HCT116 (cell line): ENCODE measurements around the gene GEN1.

Source experiments
- EZH2phosphoT487 ChIP-seq: fragments of 200-600 bp; IDR thresholded peaks from 2 replicates; pipeline ENCODE4 v1.6.1; 2018; ENCODE audit warnings: antibody characterized with exemption, borderline replicate concordance
- POLR2A ChIP-seq: IDR thresholded peaks from 2 replicates; pipeline ENCODE4 v1.7.0; 2011; ENCODE audit warnings: borderline replicate concordance; ENCODE audit not compliant: insufficient read depth, insufficient read length; ENCODE audit errors: extremely low read depth
- POLR2AphosphoS5 ChIP-seq: IDR thresholded peaks from 2 replicates; pipeline ENCODE4 v1.6.1; 2011; ENCODE audit warnings: mild to moderate bottlenecking, low read depth, low read length, moderate library complexity
- SP1 ChIP-seq: IDR thresholded peaks from 2 replicates; pipeline ENCODE4 v1.6.1; 2012; ENCODE audit warnings: low read depth
- ZNF274 ChIP-seq: fragments of 200-500 bp; sonication (Bioruptor generic); IDR thresholded peaks from 2 replicates; pipeline ENCODE4 v1.6.1; 2014; ENCODE audit warnings: mild to moderate bottlenecking, low read depth, low read length, inconsistent platforms
- TF ChIP-seq, protein P1 (sequence below), 3 experiments: fragments of 200-600 bp in 1 of 3; sonication (generic) in 1 of 3; IDR thresholded peaks in 2 of 3; conservative IDR thresholded peaks in 1 of 3; 2 replicates each; pipeline ENCODE4 v1.5.1; 2012 to 2017; ENCODE audit warnings: low read depth in 2 of 3, low read length in 2 of 3, antibody characterized with exemption in 1 of 3, borderline replicate concordance in 1 of 3, control low read depth in 1 of 3, mild to moderate bottlenecking in 1 of 3, mixed read lengths in 1 of 3, mixed run types in 1 of 3, moderate library complexity in 1 of 3; ENCODE audit not compliant: insufficient read depth in 1 of 3
- TF ChIP-seq, protein P2 (sequence below): IDR thresholded peaks from 2 replicates; pipeline ENCODE4 v1.6.1; 2012
- TF ChIP-seq, protein P3 (sequence below): IDR thresholded peaks from 2 replicates; pipeline ENCODE4 v1.6.1; 2012; ENCODE audit warnings: low read depth

DNA sequence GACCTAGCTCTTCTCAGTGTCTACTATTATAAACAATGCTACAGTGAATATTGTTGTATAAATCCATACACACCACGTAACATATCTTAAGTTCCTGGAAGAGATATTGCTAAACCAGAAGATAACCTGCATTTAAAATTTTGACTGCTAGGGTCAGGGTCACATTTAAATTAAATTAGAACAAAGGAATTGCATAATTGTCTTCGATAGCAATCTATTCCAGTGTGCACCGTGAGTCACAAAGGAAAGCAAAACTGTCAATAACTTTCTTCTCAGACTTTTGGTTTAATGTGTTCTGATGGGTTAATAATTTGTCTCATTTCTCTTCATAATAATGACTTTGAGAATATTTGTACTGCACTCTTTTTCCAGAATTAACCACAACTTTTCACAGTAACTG is 4.2 kb downstream of the GEN1 start:
- no peak for TF ChIP-seq SP1
- TF ChIP-seq ZNF274: no peak
- no peak for TF ChIP-seq POLR2AphosphoS5
- TF ChIP-seq, protein P1, sequence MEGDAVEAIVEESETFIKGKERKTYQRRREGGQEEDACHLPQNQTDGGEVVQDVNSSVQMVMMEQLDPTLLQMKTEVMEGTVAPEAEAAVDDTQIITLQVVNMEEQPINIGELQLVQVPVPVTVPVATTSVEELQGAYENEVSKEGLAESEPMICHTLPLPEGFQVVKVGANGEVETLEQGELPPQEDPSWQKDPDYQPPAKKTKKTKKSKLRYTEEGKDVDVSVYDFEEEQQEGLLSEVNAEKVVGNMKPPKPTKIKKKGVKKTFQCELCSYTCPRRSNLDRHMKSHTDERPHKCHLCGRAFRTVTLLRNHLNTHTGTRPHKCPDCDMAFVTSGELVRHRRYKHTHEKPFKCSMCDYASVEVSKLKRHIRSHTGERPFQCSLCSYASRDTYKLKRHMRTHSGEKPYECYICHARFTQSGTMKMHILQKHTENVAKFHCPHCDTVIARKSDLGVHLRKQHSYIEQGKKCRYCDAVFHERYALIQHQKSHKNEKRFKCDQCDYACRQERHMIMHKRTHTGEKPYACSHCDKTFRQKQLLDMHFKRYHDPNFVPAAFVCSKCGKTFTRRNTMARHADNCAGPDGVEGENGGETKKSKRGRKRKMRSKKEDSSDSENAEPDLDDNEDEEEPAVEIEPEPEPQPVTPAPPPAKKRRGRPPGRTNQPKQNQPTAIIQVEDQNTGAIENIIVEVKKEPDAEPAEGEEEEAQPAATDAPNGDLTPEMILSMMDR (IDR thresholded peaks at IDR 0.05 in 2 of 3, conservative IDR thresholded peaks at IDR 0.05 in 1 of 3; ENCODE audit: borderline replicate concordance in 1 of 3, insufficient read depth in 1 of 3, low read depth in 2 of 3, low read length in 2 of 3): no peak
- TF ChIP-seq EZH2phosphoT487: no peak
- TF ChIP-seq, protein P2, sequence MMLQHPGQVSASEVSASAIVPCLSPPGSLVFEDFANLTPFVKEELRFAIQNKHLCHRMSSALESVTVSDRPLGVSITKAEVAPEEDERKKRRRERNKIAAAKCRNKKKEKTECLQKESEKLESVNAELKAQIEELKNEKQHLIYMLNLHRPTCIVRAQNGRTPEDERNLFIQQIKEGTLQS: no peak
- no peak for TF ChIP-seq POLR2A
- TF ChIP-seq, protein P3, sequence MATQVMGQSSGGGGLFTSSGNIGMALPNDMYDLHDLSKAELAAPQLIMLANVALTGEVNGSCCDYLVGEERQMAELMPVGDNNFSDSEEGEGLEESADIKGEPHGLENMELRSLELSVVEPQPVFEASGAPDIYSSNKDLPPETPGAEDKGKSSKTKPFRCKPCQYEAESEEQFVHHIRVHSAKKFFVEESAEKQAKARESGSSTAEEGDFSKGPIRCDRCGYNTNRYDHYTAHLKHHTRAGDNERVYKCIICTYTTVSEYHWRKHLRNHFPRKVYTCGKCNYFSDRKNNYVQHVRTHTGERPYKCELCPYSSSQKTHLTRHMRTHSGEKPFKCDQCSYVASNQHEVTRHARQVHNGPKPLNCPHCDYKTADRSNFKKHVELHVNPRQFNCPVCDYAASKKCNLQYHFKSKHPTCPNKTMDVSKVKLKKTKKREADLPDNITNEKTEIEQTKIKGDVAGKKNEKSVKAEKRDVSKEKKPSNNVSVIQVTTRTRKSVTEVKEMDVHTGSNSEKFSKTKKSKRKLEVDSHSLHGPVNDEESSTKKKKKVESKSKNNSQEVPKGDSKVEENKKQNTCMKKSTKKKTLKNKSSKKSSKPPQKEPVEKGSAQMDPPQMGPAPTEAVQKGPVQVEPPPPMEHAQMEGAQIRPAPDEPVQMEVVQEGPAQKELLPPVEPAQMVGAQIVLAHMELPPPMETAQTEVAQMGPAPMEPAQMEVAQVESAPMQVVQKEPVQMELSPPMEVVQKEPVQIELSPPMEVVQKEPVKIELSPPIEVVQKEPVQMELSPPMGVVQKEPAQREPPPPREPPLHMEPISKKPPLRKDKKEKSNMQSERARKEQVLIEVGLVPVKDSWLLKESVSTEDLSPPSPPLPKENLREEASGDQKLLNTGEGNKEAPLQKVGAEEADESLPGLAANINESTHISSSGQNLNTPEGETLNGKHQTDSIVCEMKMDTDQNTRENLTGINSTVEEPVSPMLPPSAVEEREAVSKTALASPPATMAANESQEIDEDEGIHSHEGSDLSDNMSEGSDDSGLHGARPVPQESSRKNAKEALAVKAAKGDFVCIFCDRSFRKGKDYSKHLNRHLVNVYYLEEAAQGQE: no peak
